NT2/D1 (cell line): ENCODE data around the gene RAB9A.
"Not testable (repeated sequence)": the region's sequence is repeated elsewhere in the genome, so short reads cannot be mapped to it uniquely, and the experiment has no call there.

ENCODE experiments used
- YY1 ChIP-seq: IDR thresholded peaks from 2 replicates; pipeline ENCODE4 v1.6.1; 2011; ENCODE audit not compliant: insufficient read length, insufficient read depth
- ZNF274 ChIP-seq: IDR thresholded peaks from 2 replicates; pipeline ENCODE4 v1.6.1; 2011; ENCODE audit warnings: mild to moderate bottlenecking, low read depth, low read length

DNA sequence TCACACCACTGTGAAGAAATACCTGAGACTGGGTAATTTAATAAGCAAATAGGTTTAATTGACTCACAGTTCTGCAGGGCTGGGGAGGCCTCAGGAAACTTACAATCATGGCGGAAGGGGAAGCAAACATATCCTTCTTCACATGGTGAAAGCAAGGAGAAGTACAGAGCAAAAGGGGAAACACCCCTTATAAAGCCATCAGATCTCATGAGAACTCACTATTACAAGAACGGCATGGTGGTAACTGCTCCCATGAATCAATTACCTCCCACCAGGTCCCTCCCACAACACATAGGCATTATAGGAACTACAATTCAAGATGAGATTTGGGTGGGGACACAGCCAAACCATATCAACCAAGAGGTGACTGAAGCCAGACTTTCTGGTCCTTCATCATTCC is 40.6 kb upstream of the RAB9A start:
- TF ChIP-seq ZNF274, YY1: not testable (repeated sequence)
